K562 (cell line): ENCODE measurements around the gene THRSP. TPM values are rescaled to one million over a fixed set of nuclear protein-coding genes. Genes with fewer than 3 reads are reported as not detected.

Source experiments
- BCLAF1 ChIP-seq, 2 experiments: fragments of 450-650 bp in 1 of 2; IDR thresholded peaks; 2 replicates each; pipeline ENCODE4 v1.6.1; 2011 to 2017; ENCODE audit warnings: low read depth in 2 of 2, antibody characterized with exemption in 1 of 2, borderline replicate concordance in 1 of 2, low read length in 1 of 2, mild to moderate bottlenecking in 1 of 2, mixed read lengths in 1 of 2; ENCODE audit not compliant: control insufficient read depth in 1 of 2
- CEBPG ChIP-seq, 3 experiments: fragments of 200-800 bp in 1 of 3; sonication (Bioruptor generic) in 1 of 3; sonication (generic) in 1 of 3; formaldehyde crosslinking in 1 of 3; IDR thresholded peaks in 2 of 3; conservative IDR thresholded peaks in 1 of 3; 2 replicates each; pipeline versions ENCODE4 v1.6.1 to v1.8.0; 2016 to 2022; ENCODE audit warnings: missing compliant biosample characterization in 2 of 3, missing genetic modification characterization in 2 of 3, mild to moderate bottlenecking in 1 of 3, missing genetic modification reagents in 1 of 3
- CTCF ChIP-seq, 3 experiments: IDR thresholded peaks in 2 of 3; conservative IDR thresholded peaks in 1 of 3; 2 replicates each; pipeline ENCODE4 v1.5.1; 2011 to 2012; ENCODE audit warnings: low read length in 3 of 3, mild to moderate bottlenecking in 3 of 3, control low read depth in 2 of 3, improper control_type of control experiment in 1 of 3, inconsistent platforms in 1 of 3, low read depth in 1 of 3, mixed read lengths in 1 of 3, moderate library complexity in 1 of 3; ENCODE audit not compliant: insufficient read depth in 2 of 3
- FOXK1 ChIP-seq: sonication (generic); formaldehyde crosslinking; IDR thresholded peaks from 2 replicates; pipeline ENCODE4 v1.8.0; 2022; ENCODE audit warnings: missing genetic modification reagents, mild to moderate bottlenecking, borderline replicate concordance
- GTF2F1 ChIP-seq: IDR thresholded peaks from 2 replicates; pipeline ENCODE4 v1.6.1; 2011; ENCODE audit warnings: low read depth, low read length, improper control_type of control experiment
- ILK ChIP-seq: fragments of 450-650 bp; IDR thresholded peaks from 2 replicates; pipeline ENCODE4 v1.6.1; 2016; ENCODE audit warnings: missing genetic modification characterization, low read depth, mild to moderate bottlenecking, missing compliant biosample characterization, moderate library complexity, borderline replicate concordance
- KLF13 ChIP-seq: fragments of 450-650 bp; IDR thresholded peaks from 2 replicates; pipeline ENCODE4 v1.6.1; 2016; ENCODE audit warnings: missing genetic modification characterization, low read depth, mild to moderate bottlenecking, missing compliant biosample characterization, moderate library complexity, borderline replicate concordance
- MCM5 ChIP-seq: fragments of 450-650 bp; IDR thresholded peaks from 2 replicates; pipeline ENCODE4 v1.6.1; 2016; ENCODE audit warnings: low read depth
- NCOA4 ChIP-seq: fragments of 450-650 bp; IDR thresholded peaks from 2 replicates; pipeline ENCODE4 v1.6.1; 2018; ENCODE audit warnings: mild to moderate bottlenecking; ENCODE audit not compliant: partially characterized antibody
- NR2C2 ChIP-seq, 2 experiments: fragments of 200-800 bp in 1 of 2; sonication (Bioruptor generic) in 1 of 2; sonication (generic) in 1 of 2; formaldehyde crosslinking in 1 of 2; IDR thresholded peaks; 2 replicates each; pipeline versions ENCODE4 v1.6.1 to v1.8.0; 2016 to 2022; ENCODE audit warnings: mild to moderate bottlenecking in 1 of 2, missing compliant biosample characterization in 1 of 2, missing genetic modification characterization in 1 of 2, missing genetic modification reagents in 1 of 2
- RHOXF2B ChIP-seq: fragments of 250-450 bp; sonication (Bioruptor Pico); conservative IDR thresholded peaks from 2 replicates; pipeline ENCODE4 v1.5.1; 2021
- SIX5 ChIP-seq, 2 experiments: IDR thresholded peaks; 2 replicates each; pipeline ENCODE4 v1.6.1; 2011; ENCODE audit warnings: low read length in 2 of 2, borderline replicate concordance in 1 of 2, low read depth in 1 of 2, mild to moderate bottlenecking in 1 of 2, moderate library complexity in 1 of 2; ENCODE audit not compliant: insufficient read depth in 1 of 2
- TFAM ChIP-seq: fragments of 250-450 bp; sonication (Bioruptor Pico); conservative IDR thresholded peaks from 2 replicates; pipeline ENCODE4 v1.5.0; 2021; ENCODE audit warnings: mild to moderate bottlenecking, moderate library complexity
- ZFP30 ChIP-seq: fragments of 250-450 bp; sonication (Bioruptor Pico); IDR thresholded peaks from 2 replicates; pipeline ENCODE4 v1.8.0; 2022; ENCODE audit warnings: moderate library complexity, mild to moderate bottlenecking, inconsistent platforms, borderline replicate concordance
- ZNF239 ChIP-seq: fragments of 250-450 bp; sonication (Bioruptor Pico); IDR thresholded peaks from 2 replicates; pipeline ENCODE4 v1.4.0; 2020; ENCODE audit warnings: mild to moderate bottlenecking
- polyA plus RNA-seq, 8 experiments: library from polyadenylated mRNA; depleted of rRNA in 4 of 8; stranded (reverse) in 5 of 8; unstranded in 3 of 8; fragments of >200 nt; fragmentation: Nextera tagmentation in 2 of 8; fragmentation: Illumina TruSeq in 1 of 8; extraction: Ambion mirVana in 2 of 8; extraction: Trizol in 1 of 8; gene quantifications; 2 replicates each; pipeline versions ENCODE4 v1.2.1 to v1.2.3, GENCODE V29; 2011 to 2014; ENCODE audit warnings: inconsistent platforms in 1 of 8, missing spikeins in 1 of 8
- total RNA-seq, 7 experiments: library from RNA; depleted of rRNA in 6 of 7; stranded (reverse); fragments of >200 nt in 6 of 7; fragmentation: Illumina TruSeq in 2 of 7; extraction: Trizol in 2 of 7; gene quantifications; 2 replicates each; pipeline versions ENCODE4 v1.2.1 to v1.2.3, GENCODE V29; 2011 to 2021; ENCODE audit warnings: low replicate concordance in 1 of 7

The THRSP gene
- total and polyA plus RNA-seq, 9 of the 15 experiments (the other 6 are each of a cell fraction or from before 2014, with no cell fraction given) = 0.23 to 0.56 (median 0.31) TPM; not detected in 2

- TF ChIP-seq NR2C2 (CRISPR knock-in tag; IDR thresholded peaks at IDR 0.05) (no peak), NR2C2 (tag; IDR thresholded peaks at IDR 0.05) (no peak), SIX5 (IDR thresholded peaks at IDR 0.05; ENCODE audit: borderline replicate concordance in 1 of 2, insufficient read depth in 1 of 2, low read depth in 1 of 2, low read length in 2 of 2) (no peak), MCM5 (no peak), CEBPG (CRISPR knock-in tag; IDR thresholded peaks at IDR 0.05) (no peak), CEBPG (tag; conservative IDR thresholded peaks at IDR 0.05 in 1 of 2, IDR thresholded peaks at IDR 0.05 in 1 of 2) (no peak), CTCF (IDR thresholded peaks at IDR 0.05 in 2 of 3, conservative IDR thresholded peaks at IDR 0.05 in 1 of 3; ENCODE audit: insufficient read depth in 2 of 3, low read depth in 1 of 3, low read length in 3 of 3) (no peak), TFAM (CRISPR knock-in tag) (no peak), ILK (tag) (no peak), RHOXF2B (CRISPR knock-in tag) (no peak), FOXK1 (CRISPR knock-in tag) (no peak), BCLAF1 (IDR thresholded peaks at IDR 0.05; ENCODE audit: borderline replicate concordance in 1 of 2, control insufficient read depth in 1 of 2, low read depth in 2 of 2, low read length in 1 of 2) (no peak), ZNF239 (CRISPR knock-in tag) (no peak), ZFP30 (CRISPR knock-in tag) (no peak), NCOA4 (no peak), GTF2F1 (no peak), KLF13 (tag) (no peak)
Measured at GRCh38 chr11:78037825-78038620, 25.6 kb upstream of the THRSP start (continued).
